ENCODE results near the gene RPSA. TPM values are rescaled to one million over a fixed set of nuclear protein-coding genes. Genes with fewer than 3 reads are reported as not detected.
A peak's percentile ranks its signal among the peaks of the same experiment; 100 is the strongest.
"Not testable (repeated sequence)": the region's sequence is repeated elsewhere in the genome, so short reads cannot be mapped to it uniquely, and the experiment has no call there.

The RPSA gene
- total and polyA plus RNA-seq, 2 experiments from 2014 or later: 1,591 to 1,827 TPM

DNA sequence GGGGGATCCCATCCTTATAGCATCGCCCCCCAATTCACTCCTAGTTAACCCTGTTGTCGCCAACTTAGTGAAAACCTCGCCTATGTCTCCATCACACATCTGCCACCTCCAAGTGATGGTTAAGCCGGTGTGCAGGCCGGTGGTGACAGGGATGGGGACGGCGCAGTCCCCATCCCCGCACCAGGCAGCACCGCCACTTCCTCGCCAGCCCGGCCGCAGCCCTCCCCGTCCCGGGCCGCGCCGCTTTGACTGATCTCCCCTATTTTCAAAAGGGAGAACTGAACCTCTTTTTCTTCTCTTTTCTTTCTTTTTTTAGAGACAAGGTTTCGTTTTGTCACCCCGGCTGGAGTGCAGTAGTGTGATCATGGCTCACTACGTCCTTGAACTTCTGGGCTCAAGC, 49.6 kb downstream of the RPSA start (continued):
- TF ChIP-seq ZNF114 (CRISPR knock-in tag; IDR thresholded peaks at IDR 0.05) (no peak), JUNB (IDR thresholded peaks at IDR 0.05; ENCODE audit: unreplicated experiment) (no peak), NANOG (IDR thresholded peaks at IDR 0.05; ENCODE audit: borderline replicate concordance) (no peak), ZNF331 (CRISPR knock-in tag; IDR thresholded peaks at IDR 0.05; ENCODE audit: low read depth) (no peak), CREB1 (CRISPR knock-in tag; IDR thresholded peaks at IDR 0.05; ENCODE audit: low read depth) (no peak), EZH2 (IDR thresholded peaks at IDR 0.05; ENCODE audit: low read depth, unreplicated experiment) (no peak)
- TF ChIP-seq, protein P1, sequence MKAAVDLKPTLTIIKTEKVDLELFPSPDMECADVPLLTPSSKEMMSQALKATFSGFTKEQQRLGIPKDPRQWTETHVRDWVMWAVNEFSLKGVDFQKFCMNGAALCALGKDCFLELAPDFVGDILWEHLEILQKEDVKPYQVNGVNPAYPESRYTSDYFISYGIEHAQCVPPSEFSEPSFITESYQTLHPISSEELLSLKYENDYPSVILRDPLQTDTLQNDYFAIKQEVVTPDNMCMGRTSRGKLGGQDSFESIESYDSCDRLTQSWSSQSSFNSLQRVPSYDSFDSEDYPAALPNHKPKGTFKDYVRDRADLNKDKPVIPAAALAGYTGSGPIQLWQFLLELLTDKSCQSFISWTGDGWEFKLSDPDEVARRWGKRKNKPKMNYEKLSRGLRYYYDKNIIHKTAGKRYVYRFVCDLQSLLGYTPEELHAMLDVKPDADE (IDR thresholded peaks at IDR 0.05): no peak

- Mint-ChIP-seq H3K4me3 (no peak overlapping the region), H3K27me3 (ENCODE audit: insufficient read depth, low read depth, poor library complexity) (peaks cover 4% of the 10 kb centered on the region), H3K27ac (no peak overlapping the region), H3K9me3 (0 out of 3 replicates have a peak, but pooled peaks cover 5% of the 10 kb centered on the region), H3K36me3 (ENCODE audit: low read depth) (peaks cover 3% of the 10 kb centered on the region; the same call in 1 of the 3 replicates), H3K4me1 (peaks cover 6% of the 10 kb centered on the region; the same call in 2 of the 3 replicates)
- Histone ChIP-seq H4K20me1 (replicated peaks; ENCODE audit: insufficient read depth) (no peaks in the 10 kb centered on the region), H2AFZ (0 out of 2 replicates have a peak overlapping the region, but pooled peaks have one; percentile 47), H3K4me1 (ENCODE audit: insufficient read depth) (no peaks in the 10 kb centered on the region), H3K4me2 (no peak overlapping the region), H3K79me2 (replicated peaks; ENCODE audit: insufficient read depth) (no peaks in the 10 kb centered on the region), H3K36me3 (ENCODE audit: insufficient read depth) (no peaks in the 10 kb centered on the region), H3K9me2 (ENCODE audit: insufficient read depth) (peaks cover 3% of the 10 kb centered on the region; the same call in 1 of the 2 replicates), H3F3A (replicated peaks; ENCODE audit: low read depth) (no peaks in the 10 kb centered on the region), H3K27ac (ENCODE audit: low read depth) (no peak overlapping the region), H3K27me3 (ENCODE audit: insufficient read depth) (no peaks in the 10 kb centered on the region), H3K4me3 (no peak overlapping the region)
- TF ChIP-seq JUNB (IDR thresholded peaks at IDR 0.05; ENCODE audit: unreplicated experiment) (no peak), CREB1 (CRISPR knock-in tag; IDR thresholded peaks at IDR 0.05; ENCODE audit: low read depth) (no peak), STAT1 (IDR thresholded peaks at IDR 0.05; ENCODE audit: unreplicated experiment) (no peak), ZNF114 (CRISPR knock-in tag; IDR thresholded peaks at IDR 0.05) (no peak)
- TF ChIP-seq, protein P1 (IDR thresholded peaks at IDR 0.05): no peak
- DNase-seq (ENCODE audit: low spot score) (no peak), ATAC-seq (no peak)
Observed at GRCh38 chr3:39457361-39457760, 50.8 kb downstream of the RPSA start.

GRCh38 chr3:39458579-39458978, 52.1 kb downstream of the RPSA start:
- H3K9me3 Mint-ChIP-seq: not testable (repeated sequence)

More at GRCh38 chr3:39458579-39458978, 52.1 kb downstream of the RPSA start:
- not testable (repeated sequence) for H3K27me3 Mint-ChIP-seq (ENCODE audit: insufficient read depth, low read depth, poor library complexity); H3K9me2 ChIP-seq (ENCODE audit: insufficient read depth); H3K4me2 ChIP-seq; H3K36me3 ChIP-seq (ENCODE audit: insufficient read depth); H3K36me3 Mint-ChIP-seq (ENCODE audit: low read depth); H3K4me3 Mint-ChIP-seq; H3K4me1 ChIP-seq (ENCODE audit: insufficient read depth); H3K4me3 ChIP-seq; H3F3A ChIP-seq (replicated peaks; ENCODE audit: low read depth); ATAC-seq; H3K27ac Mint-ChIP-seq; DNase-seq (ENCODE audit: low spot score); H4K20me1 ChIP-seq (replicated peaks; ENCODE audit: insufficient read depth); H3K79me2 ChIP-seq (replicated peaks; ENCODE audit: insufficient read depth); H3K27me3 ChIP-seq (ENCODE audit: insufficient read depth); H3K27ac ChIP-seq (ENCODE audit: low read depth); H3K4me1 Mint-ChIP-seq
- peak overlapping the region; percentile 43; the same call in 1 of the 2 replicates for H2AFZ ChIP-seq
